ENCODE results near the gene MMP28.

Gene MMP28

GRCh38 chr17:35717475-35717874 is 78.0 kb downstream of the MMP28 start:
- no peaks in the 10 kb centered on the region for H3K9me3 ChIP-seq
- no peaks in the 10 kb centered on the region for H3K4me1 ChIP-seq (ENCODE audit: control insufficient read depth in 1 of 2, insufficient read depth in 1 of 2, low read depth in 1 of 2, low read length in 1 of 2)
- TF ChIP-seq, protein P1, sequence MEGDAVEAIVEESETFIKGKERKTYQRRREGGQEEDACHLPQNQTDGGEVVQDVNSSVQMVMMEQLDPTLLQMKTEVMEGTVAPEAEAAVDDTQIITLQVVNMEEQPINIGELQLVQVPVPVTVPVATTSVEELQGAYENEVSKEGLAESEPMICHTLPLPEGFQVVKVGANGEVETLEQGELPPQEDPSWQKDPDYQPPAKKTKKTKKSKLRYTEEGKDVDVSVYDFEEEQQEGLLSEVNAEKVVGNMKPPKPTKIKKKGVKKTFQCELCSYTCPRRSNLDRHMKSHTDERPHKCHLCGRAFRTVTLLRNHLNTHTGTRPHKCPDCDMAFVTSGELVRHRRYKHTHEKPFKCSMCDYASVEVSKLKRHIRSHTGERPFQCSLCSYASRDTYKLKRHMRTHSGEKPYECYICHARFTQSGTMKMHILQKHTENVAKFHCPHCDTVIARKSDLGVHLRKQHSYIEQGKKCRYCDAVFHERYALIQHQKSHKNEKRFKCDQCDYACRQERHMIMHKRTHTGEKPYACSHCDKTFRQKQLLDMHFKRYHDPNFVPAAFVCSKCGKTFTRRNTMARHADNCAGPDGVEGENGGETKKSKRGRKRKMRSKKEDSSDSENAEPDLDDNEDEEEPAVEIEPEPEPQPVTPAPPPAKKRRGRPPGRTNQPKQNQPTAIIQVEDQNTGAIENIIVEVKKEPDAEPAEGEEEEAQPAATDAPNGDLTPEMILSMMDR (IDR thresholded peaks at IDR 0.05) = no peak
- peaks cover 86% of the 10 kb centered on the region for H3K36me3 ChIP-seq
- no peaks in the 10 kb centered on the region for H3K27me3 ChIP-seq
- H3K4me3 ChIP-seq (ENCODE audit: low read depth in 1 of 2, low read length in 1 of 2) = no peak overlapping the region
- no peak overlapping the region for H3K27ac ChIP-seq

DNA sequence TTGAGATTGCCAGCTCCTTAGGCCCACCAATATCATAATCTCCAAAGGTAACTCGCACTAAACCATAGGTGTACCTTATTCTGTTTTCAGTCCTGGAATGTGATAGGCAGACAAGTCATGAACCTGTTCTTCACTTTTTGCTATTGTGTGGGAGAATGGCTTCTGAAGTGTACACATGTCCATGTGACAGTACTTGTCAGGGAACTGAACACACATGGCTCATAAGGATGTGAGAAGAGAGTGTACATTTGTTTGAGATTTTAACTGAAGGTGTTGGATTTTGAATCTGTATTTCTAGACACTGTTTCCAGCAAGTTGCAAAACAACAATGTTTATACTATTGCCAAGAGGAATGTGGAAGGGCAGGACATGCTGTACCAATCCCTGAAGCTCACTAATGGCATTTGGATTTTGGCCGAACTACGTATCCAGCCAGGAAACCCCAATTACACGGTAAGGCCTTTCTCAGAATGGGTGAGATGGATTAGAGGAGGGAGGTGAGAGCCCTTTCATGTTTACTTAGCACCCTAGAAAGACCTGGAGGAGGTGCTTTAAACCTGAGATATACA is 78.5 kb downstream of the MMP28 start:
- TF ChIP-seq, protein P1 (IDR thresholded peaks at IDR 0.05) = no peak
- Histone ChIP-seq H3K4me3 (ENCODE audit: low read depth in 1 of 2, low read length in 1 of 2) (no peak overlapping the region), H3K27me3 (no peaks in the 10 kb centered on the region), H3K9me3 (no peaks in the 10 kb centered on the region), H3K4me1 (ENCODE audit: control insufficient read depth in 1 of 2, insufficient read depth in 1 of 2, low read depth in 1 of 2, low read length in 1 of 2) (no peaks in the 10 kb centered on the region), H3K36me3 (peaks cover 89% of the 10 kb centered on the region), H3K27ac (no peak overlapping the region)

DNA sequence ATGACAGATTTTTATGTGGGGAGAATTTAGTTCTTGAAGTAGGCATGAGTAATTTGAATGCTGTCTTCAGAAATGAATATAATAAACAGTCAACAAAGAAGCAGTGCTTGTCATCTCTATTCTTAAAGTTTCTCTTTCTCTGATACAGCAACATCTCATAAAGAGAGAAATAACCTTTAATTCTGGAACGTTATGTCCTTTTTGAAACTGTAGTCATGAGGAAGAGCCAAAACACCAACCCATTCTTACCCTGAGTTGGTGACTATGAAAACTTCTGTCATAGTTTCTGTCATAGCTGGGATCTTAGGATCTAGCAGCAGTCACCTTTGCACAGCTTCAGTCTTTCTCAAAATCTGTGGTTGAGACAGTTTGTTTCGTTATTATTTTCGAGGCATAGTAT is 79.3 kb downstream of the MMP28 start:
- no peaks in the 10 kb centered on the region for H3K4me1 ChIP-seq (ENCODE audit: control insufficient read depth in 1 of 2, insufficient read depth in 1 of 2, low read depth in 1 of 2, low read length in 1 of 2)

More for the DNA sequence above, 79.3 kb downstream of the MMP28 start:
- H3K27me3 ChIP-seq = no peaks in the 10 kb centered on the region
- H3K36me3 ChIP-seq = peaks cover 89% of the 10 kb centered on the region
- H3K27ac ChIP-seq = no peak overlapping the region
- H3K9me3 ChIP-seq = no peaks in the 10 kb centered on the region
- H3K4me3 ChIP-seq (ENCODE audit: low read depth in 1 of 2, low read length in 1 of 2) = no peak overlapping the region
- TF ChIP-seq, protein P1 (IDR thresholded peaks at IDR 0.05) = no peak
